ENCODE measurements around the gene CLDN12.

CLDN12 gene

DNA sequence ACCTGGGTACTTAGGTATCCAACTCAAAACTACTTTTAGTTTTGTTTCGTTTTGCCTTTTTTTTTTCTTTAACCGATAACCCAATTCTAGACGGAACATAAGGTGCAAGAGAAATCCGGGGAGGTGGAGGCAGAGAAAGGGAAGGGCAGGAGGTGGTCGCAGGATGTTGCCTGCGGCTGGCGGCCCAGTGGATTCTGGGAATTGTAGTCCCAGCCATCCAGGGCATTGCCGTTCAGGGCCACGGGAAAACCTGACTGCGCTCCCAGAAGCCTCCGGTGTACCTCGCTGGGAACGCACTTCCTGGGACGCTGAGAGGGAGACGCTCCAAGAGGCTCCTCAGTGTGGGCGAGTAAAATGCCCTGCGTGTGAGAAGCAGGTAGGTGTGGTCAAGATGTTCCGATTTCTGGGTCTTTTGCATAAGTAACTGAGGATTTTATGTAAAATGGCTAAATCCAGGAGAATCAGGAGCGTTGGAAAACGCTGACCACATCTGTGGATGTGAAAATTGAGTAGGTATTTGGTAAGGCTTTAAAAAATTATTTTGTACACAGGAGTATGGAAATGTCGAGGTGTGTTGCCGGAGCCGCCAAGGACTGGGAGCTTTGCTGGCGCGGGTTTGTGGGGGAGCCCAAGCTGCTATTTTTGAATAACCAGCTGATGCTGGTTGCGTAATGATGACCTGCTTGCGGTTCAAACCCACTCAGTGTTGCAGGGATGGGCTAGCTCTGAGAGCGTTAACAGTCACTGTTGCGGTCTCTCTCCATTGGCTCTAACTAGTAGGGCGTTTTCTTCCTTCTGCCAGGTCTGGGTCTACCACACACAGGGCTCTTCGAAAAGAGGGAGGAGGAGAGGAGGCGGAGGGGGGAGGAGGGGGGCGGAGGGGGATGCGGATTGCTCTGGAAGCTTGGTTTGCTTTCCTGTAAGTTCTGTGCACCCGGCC lies at the start of gene CLDN12:
Gene CLDN12 (plus strand): TSS at position 288 of the 940 bp plus-strand sequence. CDS start 9,216 bp downstream, outside the sequence.
- peak; percentile 80 for DNase-seq

DNA sequence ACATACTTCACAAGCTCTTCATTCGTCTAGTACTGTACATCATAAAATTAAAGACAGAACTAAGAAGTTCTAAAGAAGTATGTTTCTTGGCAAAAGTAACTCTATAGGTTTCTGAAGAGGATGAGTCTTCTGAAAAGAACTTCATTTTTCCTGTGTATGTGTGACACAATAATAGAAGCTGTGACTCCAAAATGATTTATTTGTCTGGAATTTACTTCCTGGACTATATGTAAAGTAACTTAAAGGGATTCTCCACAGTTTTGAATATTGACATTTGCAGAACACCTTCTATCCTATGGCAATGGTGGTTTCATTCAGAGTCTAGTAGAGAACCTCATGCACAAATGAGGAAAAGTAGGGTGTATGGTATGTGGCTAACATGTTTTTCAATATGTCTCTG lies 19.8 kb upstream of the CLDN12 start:
- no peak for DNase-seq

DNA sequence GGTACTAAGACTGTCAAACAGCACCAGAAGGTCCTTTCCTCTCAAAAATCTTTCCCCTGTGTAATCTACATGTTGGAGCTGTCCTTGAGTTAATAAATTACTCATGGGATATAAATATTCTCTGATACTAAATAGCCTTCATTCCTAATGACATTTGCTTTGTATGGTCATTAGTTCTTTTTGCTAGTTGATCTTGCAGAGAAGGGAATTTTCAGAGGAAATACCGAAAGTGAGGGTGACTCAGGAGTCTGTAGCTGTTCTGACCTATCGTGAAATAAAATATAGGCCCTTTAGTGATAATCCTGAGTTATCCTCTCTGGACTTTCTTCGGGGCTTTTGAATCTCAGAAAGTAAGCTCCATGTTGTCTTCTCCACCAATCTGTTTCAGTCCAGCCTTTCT lies 19.4 kb upstream of the CLDN12 start:
- no peak for DNase-seq

DNA sequence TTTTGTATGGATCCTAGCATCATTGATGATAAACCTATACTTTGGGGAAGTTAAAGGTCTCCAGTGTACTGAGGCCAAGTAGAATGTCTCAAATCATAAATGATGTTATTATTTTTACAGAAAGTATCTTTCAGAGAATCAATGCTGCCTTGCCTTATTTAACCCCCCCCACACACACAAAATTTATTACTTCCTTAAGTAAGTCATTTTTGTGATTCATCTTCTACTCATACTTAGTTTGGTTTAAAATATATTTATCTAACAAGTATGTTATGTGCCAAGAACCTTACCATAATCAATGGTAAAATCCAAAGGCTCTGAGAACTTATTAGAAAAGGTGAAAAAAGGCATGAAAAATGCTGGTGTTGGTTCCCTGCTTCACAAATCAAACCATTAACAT lies 18.8 kb upstream of the CLDN12 start:
- DNase-seq, result no peak

DNA sequence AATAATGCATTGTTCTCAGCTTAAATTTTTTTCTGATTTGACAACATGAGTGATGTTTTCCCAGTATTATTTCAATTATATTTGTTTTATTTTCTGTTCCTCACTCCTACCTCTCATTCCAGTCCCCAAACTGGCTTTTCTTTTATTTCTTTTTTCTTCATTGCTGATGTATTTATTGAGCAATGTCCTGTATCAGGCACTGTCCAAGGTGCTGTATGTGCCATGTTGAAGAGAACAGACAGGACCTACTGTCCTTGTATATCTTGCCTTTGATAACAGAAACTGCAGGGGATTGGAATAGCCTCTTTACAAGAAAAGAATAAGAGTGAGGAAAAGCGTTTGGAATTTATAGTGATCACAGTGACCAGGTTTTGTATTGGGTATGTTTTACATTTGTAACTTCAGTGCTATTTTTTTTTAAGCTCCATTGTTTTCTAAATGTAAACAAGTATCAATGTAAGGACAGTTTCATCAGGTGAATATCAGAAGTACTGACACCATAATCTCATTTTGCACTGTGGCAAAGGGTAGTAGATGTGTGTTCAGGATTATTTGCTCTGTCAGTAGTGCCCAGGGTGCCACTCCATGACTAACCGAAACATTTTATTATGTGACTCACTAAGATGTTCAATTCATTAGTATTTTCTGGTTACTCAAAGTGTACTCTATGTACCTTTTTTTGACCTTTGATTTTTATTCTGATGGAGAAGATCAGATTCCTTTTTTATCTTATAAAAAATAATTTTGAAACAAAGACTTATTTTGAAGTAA lies 15.6 kb upstream of the CLDN12 start:
- no peak for DNase-seq

DNA sequence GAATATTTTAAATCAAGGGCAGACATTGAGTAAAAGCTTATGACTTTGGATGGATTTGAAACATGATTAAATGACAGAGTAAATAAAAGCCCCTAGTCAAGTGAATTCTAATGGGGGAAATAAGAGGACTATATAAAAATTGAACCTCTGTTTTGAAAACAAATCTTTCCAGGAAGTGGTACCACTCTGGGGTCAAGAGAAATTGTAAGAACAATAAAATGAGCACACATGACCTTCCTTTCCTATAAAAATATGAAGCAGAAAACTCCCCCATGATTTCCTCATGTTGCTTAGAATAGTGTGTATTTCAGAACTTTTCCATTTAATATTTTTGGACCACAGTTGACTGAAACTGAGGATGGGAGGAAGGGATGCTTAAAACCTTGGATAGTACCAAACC lies 12.3 kb upstream of the CLDN12 start:
- DNase-seq, result no peak

DNA sequence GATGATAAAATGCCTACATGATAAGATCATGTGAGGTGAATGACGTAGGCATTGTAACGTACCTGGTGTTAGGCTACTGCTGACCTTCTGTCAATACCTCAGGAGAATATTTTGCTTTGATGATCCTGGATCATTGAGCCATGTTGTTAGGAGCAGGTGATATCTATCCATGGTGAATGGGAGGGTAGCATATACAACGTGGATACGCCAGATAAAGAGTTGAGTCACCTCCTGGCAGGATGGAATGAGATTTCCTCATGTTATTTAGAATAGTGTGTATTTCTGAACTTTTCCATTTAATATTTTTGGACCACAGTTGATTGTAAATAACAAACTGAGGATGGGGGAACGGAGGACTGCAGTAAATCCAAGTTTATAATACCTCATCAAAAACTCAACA lies 11.8 kb upstream of the CLDN12 start:
- no peak for DNase-seq

DNA sequence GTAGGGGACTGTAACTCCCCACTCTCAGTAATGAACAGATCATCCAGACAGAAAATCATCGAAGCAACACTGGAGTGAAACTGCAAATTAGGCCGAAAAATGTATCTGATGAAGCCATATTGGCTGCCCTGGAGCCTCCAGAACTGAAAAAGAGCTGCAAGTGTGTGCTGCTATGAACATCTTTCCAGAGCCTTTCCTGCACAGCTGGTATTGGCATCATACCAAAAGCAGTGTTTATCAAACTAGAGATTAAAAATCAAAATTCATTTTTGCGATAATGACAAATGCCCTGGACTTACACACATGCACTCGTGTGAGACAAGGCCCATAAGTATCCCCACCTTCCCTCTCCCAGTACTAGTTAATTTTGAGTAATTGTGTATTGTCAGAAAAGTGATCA lies 6.8 kb upstream of the CLDN12 start:
- DNase-seq, result no peak

DNA sequence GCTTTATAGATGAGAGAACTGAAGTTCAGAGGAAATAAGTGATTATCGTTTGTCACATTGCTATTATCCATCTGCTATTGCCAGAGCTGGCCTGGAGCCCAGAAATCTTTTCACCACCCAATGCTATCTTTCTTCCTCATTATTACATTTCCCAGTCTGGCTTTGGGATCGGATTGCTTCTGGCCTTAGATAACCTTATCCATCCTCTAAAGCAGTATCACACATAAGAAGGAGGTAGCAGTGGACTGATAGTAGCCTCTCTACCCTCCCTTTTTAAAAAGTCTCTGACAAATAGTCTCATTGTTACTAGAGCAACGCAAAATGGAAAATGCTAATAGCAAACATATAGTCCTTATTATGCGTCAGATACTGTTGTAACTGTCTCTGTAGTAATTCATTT lies 1.3 kb upstream of the CLDN12 start:
- DNase-seq, result no peak

DNA sequence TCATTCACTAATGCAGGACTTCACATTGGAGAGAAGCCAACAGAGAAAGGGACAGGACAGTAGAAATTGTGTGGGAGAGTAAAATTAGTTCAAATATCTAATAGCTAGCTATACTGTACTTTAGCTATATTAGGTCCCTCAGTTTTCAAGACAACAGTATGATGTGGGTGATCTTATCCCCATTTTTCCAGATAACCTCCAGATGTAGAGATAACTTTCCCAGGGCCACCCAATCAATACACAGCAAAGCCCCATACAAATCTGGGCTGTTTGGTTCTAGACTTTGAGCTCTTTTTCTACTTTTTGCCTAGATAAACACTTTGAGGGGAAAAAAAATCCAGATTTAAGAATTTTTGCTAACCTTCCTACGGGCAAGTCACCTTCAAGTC lies 482 bp upstream of the CLDN12 start:
- no peak for DNase-seq

DNA sequence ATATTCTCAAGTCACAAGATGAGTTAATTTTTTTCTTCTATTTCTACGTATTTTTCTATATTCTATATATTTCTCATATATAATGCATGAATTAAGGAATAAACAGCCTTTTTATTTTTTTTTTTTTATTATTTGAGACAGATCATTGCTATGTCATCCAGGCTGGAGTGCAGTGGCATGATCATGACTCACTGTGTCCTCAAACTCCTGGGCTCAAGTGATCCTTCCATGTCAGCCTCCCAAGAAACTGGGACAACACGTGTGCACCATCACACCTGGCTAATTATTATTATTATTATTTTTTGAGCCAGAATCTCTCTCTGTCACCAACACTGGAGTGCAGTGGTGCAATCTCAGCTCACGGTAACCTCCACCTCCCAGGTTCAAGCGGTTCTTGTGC lies 1.5 kb downstream of the CLDN12 start:
- DNase-seq, result no peak

DNA sequence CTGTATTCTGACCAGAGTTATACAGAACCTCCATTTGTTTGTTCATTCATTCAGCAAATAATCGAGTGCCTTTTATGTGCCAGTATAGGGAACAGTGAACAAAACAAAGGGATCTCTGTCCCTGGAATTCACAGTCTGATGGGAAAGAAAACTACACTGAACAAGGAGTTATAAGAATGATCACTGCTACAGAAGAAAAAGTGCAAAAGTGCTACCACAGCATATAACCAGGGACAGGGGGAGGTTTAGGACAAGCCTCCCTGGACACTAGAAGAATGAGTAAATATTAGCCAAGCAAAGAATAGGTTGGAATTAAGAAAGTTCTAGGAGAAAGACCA lies 4.2 kb downstream of the CLDN12 start:
- no peak for DNase-seq

DNA sequence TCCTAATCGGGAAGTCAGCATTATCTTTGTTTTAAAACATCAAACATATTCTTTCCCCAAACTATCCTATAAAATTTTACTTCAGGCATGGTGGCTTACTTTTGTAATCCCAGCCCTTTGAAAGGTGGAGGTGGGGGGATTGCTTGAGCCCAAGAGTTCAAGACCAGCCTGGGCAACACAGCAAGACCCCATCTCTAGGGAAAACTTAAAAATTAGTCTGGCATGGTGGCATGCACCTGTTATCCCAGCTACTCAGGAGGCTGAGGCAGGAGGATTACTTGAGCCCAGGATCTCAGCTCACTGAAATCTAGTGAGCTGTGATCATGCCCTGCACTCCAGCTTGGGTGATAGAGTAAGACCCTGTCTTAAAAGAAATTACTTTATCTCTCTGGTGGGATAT lies 4.9 kb downstream of the CLDN12 start:
- DNase-seq, result no peak

DNA sequence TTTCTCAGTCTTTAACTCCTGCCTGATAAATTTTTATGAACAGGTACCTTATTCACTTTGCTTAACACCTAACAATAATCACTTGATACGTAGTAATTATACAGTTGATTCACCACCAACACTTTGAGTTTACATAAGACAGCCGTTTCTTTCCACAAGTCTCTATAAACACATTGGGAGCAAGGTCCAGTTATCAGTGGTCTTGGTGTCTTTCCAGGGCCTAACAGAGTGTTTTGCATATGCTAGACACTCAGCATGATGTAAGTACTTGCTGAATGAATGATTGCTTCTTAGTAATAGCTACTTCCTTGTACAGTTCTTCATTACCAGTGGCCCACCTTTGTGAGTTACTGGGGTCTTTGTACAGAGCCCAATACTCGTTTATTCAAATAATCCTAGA lies 6.4 kb downstream of the CLDN12 start:
- DNase-seq, result no peak

DNA sequence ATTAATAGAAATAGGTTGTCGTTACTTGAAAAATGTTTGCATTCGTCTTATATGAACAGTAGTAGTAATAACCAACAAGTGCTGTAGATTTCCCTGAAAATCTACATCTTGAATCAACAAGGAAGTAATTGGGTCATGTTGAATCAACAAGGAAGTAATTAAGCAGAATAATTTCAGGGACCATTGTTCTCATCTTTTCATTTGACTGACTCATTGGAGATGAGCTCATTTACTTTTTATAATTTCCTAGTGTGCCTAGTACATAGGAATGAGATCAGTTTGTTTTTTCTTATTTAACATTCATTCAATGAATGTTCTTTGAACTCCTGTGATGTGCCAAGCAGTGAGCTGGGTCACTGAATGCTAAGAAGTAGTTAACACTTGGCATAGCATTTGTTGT lies 8.2 kb downstream of the CLDN12 start:
- DNase-seq, result no peak

DNA sequence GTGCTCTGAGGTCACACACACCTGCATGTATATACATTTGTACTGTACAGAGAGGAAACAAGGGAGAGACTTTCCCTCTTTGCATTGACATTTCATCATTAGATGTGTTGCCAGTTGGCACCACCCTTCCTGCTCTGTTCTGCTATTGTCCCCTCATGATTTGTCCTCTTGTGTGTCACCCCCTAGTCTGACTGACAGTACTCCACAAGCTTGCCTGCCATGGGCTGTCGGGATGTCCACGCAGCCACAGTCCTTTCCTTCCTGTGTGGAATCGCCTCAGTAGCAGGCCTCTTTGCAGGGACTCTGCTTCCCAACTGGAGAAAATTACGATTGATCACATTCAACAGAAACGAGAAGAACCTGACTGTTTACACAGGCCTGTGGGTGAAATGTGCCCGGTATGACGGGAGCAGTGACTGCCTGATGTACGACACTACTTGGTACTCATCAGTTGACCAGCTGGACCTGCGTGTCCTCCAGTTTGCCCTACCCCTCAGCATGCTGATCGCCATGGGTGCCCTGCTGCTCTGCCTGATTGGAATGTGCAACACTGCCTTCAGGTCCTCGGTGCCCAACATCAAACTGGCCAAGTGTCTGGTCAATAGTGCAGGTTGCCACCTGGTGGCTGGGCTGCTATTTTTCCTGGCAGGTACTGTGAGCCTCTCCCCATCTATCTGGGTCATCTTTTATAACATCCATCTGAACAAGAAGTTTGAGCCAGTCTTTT lies 9.4 kb downstream of the CLDN12 start:
- peak; percentile 9 for DNase-seq

DNA sequence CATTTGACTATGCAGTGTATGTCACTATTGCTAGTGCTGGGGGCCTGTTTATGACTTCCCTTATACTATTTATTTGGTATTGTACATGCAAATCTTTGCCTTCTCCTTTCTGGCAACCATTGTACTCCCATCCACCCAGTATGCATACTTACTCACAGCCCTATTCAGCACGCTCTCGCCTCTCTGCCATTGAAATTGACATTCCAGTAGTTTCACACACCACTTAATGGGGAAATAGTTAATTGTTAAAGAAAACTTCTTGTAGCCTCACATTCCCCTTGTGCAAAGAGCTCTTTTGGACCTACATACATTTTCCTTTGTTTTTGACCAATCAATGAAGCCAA lies 9.9 kb downstream of the CLDN12 start:
- no peak for DNase-seq

DNA sequence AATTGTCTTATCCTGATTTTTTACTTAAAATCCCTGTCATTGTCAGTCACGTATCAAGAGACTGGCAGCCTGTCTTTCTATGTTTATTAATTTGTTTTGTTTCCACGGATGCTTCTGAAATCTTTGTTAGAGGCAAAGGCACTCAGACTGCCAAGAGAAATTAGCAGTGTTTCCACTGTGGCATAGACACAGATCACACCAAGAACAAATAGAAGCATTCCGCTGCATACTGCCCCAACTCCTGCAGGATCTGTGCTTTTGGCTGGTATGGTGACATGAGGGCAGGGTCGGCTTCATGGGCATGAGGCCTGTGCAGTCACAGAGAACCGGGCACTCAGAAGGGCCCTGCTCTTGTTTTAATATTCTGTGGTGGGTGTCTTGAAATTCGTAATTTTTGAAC lies 18.4 kb downstream of the CLDN12 start:
- DNase-seq, result no peak

DNA sequence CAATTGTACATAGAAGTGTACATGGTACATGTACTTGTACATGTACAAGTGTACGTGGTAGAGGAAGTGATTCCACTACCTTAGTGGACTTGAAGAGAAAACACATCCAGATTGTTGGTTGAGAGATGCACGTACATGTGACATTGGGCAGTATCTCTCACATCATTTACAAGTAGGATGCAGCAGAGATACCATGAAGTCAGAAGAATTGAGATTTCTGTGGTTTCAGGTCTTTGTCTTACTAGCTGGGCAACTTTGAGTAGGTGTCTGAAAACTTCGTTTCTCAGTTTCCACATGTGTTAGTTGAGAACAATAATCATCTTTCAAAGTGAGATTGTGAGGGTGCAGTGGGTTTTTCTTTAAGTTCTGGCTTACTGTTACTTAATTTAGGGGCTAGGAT lies 21.5 kb downstream of the CLDN12 start:
- no peak for DNase-seq

DNA sequence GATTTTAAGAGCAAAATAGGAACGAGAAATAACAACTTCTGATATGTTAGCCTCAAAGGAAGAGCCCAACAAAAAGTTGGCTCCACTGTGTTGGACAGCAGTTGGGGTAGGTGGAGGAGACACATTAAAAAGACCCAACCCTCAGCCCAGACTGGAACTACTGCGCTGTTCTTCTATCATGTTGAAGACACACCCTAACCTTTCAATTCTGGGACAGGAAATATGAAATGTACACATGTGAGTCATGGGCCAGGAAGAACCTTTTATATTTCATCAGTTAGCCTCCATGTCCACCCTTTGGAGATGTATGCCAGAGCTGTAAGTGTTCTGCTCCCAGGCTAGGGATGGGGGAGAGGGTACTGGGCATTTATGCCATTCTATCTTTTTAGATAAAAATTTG lies 22.1 kb downstream of the CLDN12 start:
- no peak for DNase-seq

DNA sequence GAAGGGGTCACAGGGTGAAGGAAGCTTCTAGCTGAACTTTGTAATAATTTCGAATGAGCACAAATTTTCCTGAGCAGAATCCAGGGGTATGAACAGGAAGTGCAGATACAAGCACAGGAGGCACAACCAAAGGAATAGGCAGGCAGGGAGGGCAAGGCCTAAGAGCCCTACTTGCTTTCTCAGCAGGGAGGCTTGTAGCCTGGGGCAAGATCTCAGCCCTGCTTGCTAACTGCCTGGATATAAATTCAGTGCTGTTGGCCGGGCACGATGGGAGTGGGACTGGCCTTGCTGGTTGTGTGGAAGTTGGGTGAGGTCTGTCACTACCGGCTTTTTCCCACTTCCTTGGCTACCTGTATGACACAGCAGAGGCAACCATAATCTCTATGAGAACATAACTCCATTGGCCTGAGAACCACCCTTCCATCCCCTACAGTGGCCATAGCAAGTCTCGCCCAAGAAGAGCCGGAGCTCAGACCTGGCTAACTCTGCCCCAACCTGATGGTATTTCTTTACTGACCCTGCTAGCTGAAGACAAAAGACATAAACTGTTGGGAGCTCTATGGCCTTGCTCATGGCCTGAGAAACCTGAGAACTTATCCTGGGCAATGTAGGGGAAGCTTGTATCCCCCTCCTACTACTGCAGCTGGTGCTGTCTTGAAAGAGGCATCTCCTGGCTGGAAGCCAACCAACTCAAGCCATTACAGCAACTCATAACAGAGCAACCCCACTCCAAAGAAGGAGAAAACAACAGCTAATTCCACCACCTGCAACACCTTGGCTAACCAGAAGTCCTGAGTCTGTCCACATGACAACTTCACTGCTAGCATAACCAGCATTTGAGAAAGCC lies 27.6 kb downstream of the CLDN12 start:
- no peak for DNase-seq

DNA sequence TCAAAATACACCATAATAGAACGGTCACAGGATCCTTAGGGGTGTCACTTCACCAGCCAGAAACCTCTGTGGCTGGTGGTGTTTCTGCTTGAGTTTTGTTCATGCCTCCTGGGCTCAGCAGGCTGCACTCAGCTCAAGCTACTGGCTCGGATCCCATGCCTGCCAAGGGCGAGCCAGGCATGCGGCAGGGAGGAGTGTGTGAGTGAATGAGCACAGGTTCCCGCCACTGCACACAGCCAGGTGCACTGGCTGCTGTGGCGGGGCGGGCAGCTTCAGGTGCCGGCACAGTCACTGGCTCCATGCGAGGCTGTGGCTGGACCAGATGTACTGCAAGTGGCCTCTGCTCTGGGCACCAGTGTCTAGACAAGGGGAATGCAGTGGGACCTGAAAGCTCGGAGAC lies 29.5 kb downstream of the CLDN12 start:
- DNase-seq, result no peak

DNA sequence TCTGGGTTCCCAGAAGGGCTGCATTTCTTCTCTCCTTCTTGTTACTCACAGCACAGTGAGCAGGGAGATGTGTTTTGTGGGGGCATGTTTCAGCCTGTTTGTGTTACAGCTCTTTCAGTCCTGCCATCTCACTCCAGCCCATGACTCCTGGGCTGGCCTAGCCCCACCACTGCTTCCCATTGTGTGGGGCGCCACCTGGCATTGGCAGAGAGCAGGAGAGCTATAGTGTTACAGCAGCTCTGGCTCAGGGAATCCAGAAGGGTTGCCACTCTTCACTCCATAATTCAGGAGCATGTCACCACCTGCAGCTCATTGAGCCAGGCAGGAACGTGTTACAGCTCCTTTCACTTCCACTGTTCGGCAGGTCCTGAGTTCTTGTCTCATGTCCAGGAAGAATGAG lies 30.0 kb downstream of the CLDN12 start:
- DNase-seq, result no peak

Measured in CD4-positive, alpha-beta T cell treated with Interleukin-12 subunit alpha and Interleukin-12 subunit beta, for 1 hour (primary cell).